Muscle of leg (tissue), 11 donors: ENCODE data around the gene TBC1D22A. TPM values are rescaled to one million over a fixed set of nuclear protein-coding genes. Genes with fewer than 3 reads are reported as not detected.
A peak's percentile ranks its signal among the peaks of the same experiment; 100 is the strongest.

Source experiments
- DNase-seq: peaks from one replicate; pipeline ENCODE4 v3.0.0; 2013
- H3K27ac ChIP-seq: one replicate; pipeline ENCODE4 v1.5.1; 2013; ENCODE audit warnings: mild to moderate bottlenecking, low read length, control low read depth
- H3K27me3 ChIP-seq: one replicate; pipeline ENCODE4 v1.6.1; 2013; ENCODE audit warnings: low read length; ENCODE audit not compliant: control insufficient read depth, insufficient read depth
- H3K36me3 ChIP-seq: one replicate; pipeline ENCODE4 v1.6.1; 2013; ENCODE audit warnings: low read length; ENCODE audit not compliant: control insufficient read depth, insufficient read depth
- H3K4me1 ChIP-seq: one replicate; pipeline ENCODE4 v1.6.1; 2013; ENCODE audit warnings: low read length; ENCODE audit not compliant: control insufficient read depth, insufficient read depth
- H3K4me3 ChIP-seq: one replicate; pipeline ENCODE4 v1.5.1; 2013; ENCODE audit warnings: low read length, control low read depth
- H3K9me3 ChIP-seq: replicated peaks from 2 replicates; pipeline ENCODE4 v1.6.1; 2013; ENCODE audit warnings: low read depth, low read length; ENCODE audit not compliant: control insufficient read depth
- WGBS: methylation state at CpG from one replicate; pipeline ENCODE4 v1.1.5; 2013; ENCODE audit warnings: missing lambda C conversion rate; ENCODE audit not compliant: insufficient coverage; 5-methylcytosine and 5-hydroxymethylcytosine counted together
- polyA plus RNA-seq, 8 donors: library from polyadenylated mRNA; unstranded; fragments of 120-200 nt; gene quantifications; one replicate each; pipeline versions ENCODE4 v1.2.1 to v1.2.3, GENCODE V29; 2013; ENCODE audit warnings: inconsistent platforms in 1 of 8, low replicate concordance in 1 of 8; ENCODE audit not compliant: insufficient read length in 8 of 8, insufficient read depth in 1 of 8
- total RNA-seq: library from RNA; stranded (reverse); fragments of 120-200 nt; gene quantifications from one replicate; pipeline ENCODE4 v1.2.4, GENCODE V29; 2013

TBC1D22A gene
- total and polyA plus RNA-seq, 9 donors, result 8.0 to 16.9 (median 15.6) TPM

- no peaks in the 10 kb centered on the region for H3K9me3 ChIP-seq
- H3K27ac ChIP-seq, result peak overlapping the region; percentile 87
- peaks cover 5% of the 10 kb centered on the region for H3K36me3 ChIP-seq
- peak; percentile 75 for DNase-seq
- H3K27me3 ChIP-seq, result no peaks in the 10 kb centered on the region
- WGBS, result 20% methylated on average over 1 of the region's 9 CpGs
- no peak overlapping the region for H3K4me3 ChIP-seq
- peaks cover 68% of the 10 kb centered on the region for H3K4me1 ChIP-seq
These were observed 8.3 kb downstream of the TBC1D22A start for GRCh38 chr22:46770726-46771125.

- no peaks in the 10 kb centered on the region for H3K9me3 ChIP-seq
- H3K27ac ChIP-seq, result no peak overlapping the region
- 77% methylated on average over 8 of the region's 10 CpGs for WGBS
- H3K4me3 ChIP-seq, result no peak overlapping the region
- no peaks in the 10 kb centered on the region for H3K27me3 ChIP-seq
- DNase-seq, result no peak
- peaks cover 2% of the 10 kb centered on the region for H3K36me3 ChIP-seq
- peaks cover 73% of the 10 kb centered on the region for H3K4me1 ChIP-seq
These were observed 10.6 kb downstream of the TBC1D22A start for GRCh38 chr22:46773076-46773475.

DNA sequence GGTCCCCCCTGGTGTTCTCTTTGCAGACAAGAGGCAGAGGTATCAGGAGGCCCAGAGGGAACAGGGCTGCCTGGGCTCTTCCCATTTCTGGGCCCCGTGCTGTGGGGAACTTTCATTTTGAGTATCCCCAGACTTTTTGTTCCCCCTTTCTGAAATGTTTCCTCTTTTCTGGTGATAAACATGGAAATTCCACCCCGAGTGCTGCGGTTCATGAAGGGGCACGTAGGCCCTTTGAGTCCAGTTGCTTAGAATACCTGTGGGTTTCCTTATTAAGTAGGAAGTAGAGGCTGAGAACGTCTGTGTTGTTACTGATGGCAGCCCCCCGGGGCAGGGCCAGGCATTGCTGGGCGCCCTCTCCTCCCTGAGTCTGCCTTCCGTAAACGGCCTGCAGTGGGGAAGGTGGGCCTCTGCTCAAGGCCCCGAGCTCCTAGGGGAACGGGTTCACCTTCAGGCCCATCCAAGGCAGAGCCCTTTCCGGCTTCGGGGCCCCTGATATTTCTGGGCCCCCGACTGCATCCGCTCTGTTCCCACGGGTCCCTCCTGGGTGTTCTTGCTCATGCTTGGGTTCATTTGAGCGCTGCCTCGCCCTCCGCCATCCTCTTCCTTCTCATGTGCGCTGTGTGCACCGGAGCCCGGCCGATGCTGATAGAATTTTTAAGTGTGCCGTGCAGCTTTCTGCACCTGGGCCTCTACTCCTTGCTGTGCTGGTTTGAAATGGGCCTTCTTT lies 12.0 kb downstream of the TBC1D22A start:
- WGBS, result 60% methylated on average over 13 of the region's 24 CpGs
- peaks cover 62% of the 10 kb centered on the region for H3K4me1 ChIP-seq

DNA sequence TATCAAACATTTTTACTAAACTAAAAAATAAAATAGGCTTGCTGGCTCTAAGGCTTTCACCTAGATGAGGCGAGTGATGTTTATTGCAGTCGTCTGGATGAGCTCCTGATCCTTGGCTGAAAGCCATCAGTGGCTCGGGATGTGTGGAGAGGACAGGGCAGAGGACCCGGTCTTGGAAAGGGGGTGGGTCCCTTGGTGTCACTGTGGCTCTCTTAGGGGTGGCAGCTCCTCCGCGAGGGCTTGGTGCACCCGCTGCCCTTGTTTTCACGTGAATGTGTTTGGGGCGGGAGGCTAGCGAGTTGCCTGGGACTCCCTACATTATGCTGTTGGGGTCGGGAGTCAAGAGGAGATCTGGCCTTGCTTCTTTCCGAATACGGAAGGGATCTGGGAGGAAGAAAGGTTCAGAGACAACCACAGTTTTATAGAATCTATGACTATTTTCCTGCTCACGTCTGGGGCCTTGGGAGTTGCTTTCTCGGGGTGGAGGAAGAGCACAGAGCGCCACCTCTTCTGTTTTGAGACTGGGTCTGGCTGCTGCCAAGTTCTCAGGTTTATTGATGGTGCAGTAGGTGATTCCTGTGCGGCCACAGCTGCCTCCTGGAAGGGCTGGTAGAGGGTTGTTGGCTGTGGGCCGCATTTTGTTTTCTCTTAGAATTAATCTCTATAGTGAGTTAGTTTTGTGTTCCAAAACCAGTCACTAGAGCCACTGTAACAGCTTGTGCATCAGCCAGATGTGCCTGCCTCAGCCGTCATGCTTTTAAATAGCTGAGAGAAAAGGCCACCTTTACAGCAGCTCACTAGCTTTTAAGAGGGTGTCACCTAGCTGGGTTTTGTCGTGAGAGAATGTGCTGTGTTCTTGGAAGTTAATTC lies 12.8 kb downstream of the TBC1D22A start:
- no peak for DNase-seq
- H3K27ac ChIP-seq, result peak overlapping the region; percentile 7
- no peaks in the 10 kb centered on the region for H3K9me3 ChIP-seq
- peaks cover 54% of the 10 kb centered on the region for H3K4me1 ChIP-seq
- no peak overlapping the region for H3K4me3 ChIP-seq
- no peaks in the 10 kb centered on the region for H3K27me3 ChIP-seq
- peaks cover 2% of the 10 kb centered on the region for H3K36me3 ChIP-seq
- 57% methylated on average over 9 of the region's 20 CpGs for WGBS

More for the DNA sequence above, 12.0 kb downstream of the TBC1D22A start:
- H3K27ac ChIP-seq, result peak overlapping the region; percentile 65
- peaks cover 2% of the 10 kb centered on the region for H3K36me3 ChIP-seq
- no peak overlapping the region for H3K4me3 ChIP-seq
- no peaks in the 10 kb centered on the region for H3K9me3 ChIP-seq
- H3K27me3 ChIP-seq, result no peaks in the 10 kb centered on the region
- peak; percentile 82 for DNase-seq

- Histone ChIP-seq H3K36me3 (peaks cover 2% of the 10 kb centered on the region), H3K4me3 (no peak overlapping the region), H3K27me3 (no peaks in the 10 kb centered on the region), H3K27ac (no peak overlapping the region), H3K4me1 (peaks cover 47% of the 10 kb centered on the region), H3K9me3 (no peaks in the 10 kb centered on the region)
- 77% methylated on average over 21 of the region's 22 CpGs for WGBS
- DNase-seq, result no peak
These were observed 13.7 kb downstream of the TBC1D22A start for GRCh38 chr22:46775850-46776826.

DNA sequence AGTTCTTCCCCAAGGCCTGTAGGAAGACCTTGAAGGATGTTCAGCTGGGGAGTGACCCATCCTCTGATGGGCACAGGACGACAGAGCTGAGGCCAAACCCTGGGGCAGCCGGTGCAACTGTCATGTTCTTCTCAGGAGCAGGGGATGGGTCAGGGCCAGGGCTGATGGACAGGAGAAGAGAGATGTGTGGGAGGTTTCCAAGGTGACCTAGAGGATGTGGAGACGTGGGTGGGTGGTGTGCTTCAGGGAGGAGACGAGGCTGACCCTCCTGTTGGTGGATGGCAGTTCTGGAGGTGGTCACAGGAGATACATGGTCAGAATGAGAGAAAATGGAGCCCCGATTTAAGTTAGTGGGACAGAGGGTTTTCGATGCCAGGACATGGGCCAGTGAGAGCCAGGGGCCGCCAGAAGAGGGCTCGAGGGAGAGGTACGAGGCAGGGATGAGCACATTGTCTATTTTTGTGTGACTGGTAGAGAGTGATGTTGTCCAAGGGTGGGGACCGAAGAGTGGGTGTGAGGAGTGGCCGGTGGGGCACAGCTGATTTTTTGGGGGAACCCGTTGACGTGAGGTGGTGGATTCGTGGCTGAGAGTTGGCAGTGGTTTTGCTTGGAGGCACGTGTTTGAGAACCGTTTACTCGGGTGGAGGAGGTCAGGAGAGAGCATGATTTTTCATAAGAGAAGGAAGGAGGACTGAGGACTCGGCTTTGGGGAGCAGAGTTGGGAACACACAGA lies 14.6 kb downstream of the TBC1D22A start:
- peaks cover 47% of the 10 kb centered on the region for H3K4me1 ChIP-seq

DNA sequence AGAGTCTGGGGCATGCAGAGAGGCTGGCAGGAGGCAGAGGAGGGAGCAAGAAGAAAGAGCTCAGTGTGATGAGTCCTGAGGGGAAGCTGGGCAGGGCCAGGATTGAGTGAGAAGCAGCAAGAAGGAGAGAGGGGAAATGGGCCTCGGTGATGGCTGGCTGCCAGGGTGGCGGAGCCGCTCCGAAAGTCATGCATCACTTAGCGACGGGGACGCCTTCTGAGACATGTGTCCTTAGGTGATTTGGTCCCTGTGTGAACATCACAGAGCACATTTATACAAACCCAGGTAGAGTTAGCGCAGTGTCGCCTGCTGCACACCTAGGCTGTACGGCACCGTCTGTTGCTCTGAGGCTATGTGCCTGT lies 15.1 kb downstream of the TBC1D22A start:
- peak; percentile 41 for DNase-seq
- Histone ChIP-seq H3K4me1 (peaks cover 47% of the 10 kb centered on the region), H3K27ac (no peak overlapping the region), H3K27me3 (no peaks in the 10 kb centered on the region), H3K36me3 (peaks cover 2% of the 10 kb centered on the region), H3K9me3 (no peaks in the 10 kb centered on the region), H3K4me3 (no peak overlapping the region)
- 34% methylated on average over 3 of the region's 11 CpGs for WGBS

More for the DNA sequence above, 14.6 kb downstream of the TBC1D22A start:
- H3K27ac ChIP-seq, result no peak overlapping the region
- H3K27me3 ChIP-seq, result no peaks in the 10 kb centered on the region
- H3K9me3 ChIP-seq, result no peaks in the 10 kb centered on the region
- H3K4me3 ChIP-seq, result no peak overlapping the region
- no peak for DNase-seq
- 77% methylated on average over 18 of the region's 18 CpGs for WGBS
- H3K36me3 ChIP-seq, result peaks cover 2% of the 10 kb centered on the region

- no peak overlapping the region for H3K4me3 ChIP-seq
- no peaks in the 10 kb centered on the region for H3K27me3 ChIP-seq
- H3K4me1 ChIP-seq, result peaks cover 36% of the 10 kb centered on the region
- no peak overlapping the region for H3K27ac ChIP-seq
- H3K36me3 ChIP-seq, result no peaks in the 10 kb centered on the region
- no CpG with 5 or more reads among the region's 4 CpGs for WGBS
- H3K9me3 ChIP-seq, result no peaks in the 10 kb centered on the region
- DNase-seq, result no peak
These were observed 16.6 kb downstream of the TBC1D22A start for GRCh38 chr22:46779023-46779422.

DNA sequence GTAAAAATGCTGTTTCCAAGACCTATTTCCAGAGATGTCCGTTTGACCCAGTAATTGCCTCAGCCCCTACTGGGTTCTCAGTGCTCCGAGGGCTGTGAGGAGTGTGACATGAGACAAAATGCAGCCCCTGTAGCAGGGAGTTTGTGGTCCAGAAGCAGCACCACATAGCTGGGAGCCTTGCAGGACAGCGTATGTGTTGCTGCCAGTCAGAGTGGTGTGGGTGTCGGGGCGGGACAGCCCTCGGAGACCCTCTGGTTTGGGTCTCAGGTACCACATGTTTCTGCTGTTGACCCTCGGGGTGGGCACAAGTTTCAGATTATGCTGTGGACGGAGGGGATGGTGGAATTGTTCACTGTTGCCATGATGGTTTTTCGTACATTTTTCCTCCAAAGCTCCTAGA lies 17.2 kb downstream of the TBC1D22A start:
- Histone ChIP-seq H3K27ac (no peak overlapping the region), H3K27me3 (no peaks in the 10 kb centered on the region), H3K9me3 (no peaks in the 10 kb centered on the region), H3K4me3 (no peak overlapping the region), H3K36me3 (no peaks in the 10 kb centered on the region), H3K4me1 (peaks cover 30% of the 10 kb centered on the region)
- DNase-seq, result no peak
- 96% methylated on average over 3 of the region's 9 CpGs for WGBS
